Right hindlimb (tissue), 1 donor: ENCODE measurements around the gene TAC3.
"Not testable (repeated sequence)": the region's sequence is repeated elsewhere in the genome, so short reads cannot be mapped to it uniquely, and the experiment has no call there.

ENCODE experiments used
- DNase-seq: peaks from one replicate; pipeline ENCODE4 v3.0.0-alpha.2; 2018

Gene TAC3

GRCh38 chr12:57016348-57016747, at the start of gene TAC3:
TSS of gene TAC3 (minus strand) at chr12:57016529. CDS start at chr12:57015797, 732 bp downstream.
- no peak for DNase-seq

GRCh38 chr12:57063991-57064685, 47.8 kb upstream of the TAC3 start:
- DNase-seq = no peak

GRCh38 chr12:57058454-57058853, 42.1 kb upstream of the TAC3 start:
- DNase-seq = no peak

- DNase-seq = no peak
These were observed 40.9 kb upstream of the TAC3 start for GRCh38 chr12:57057067-57057751.

GRCh38 chr12:57055824-57056223, 39.5 kb upstream of the TAC3 start:
- DNase-seq = no peak

GRCh38 chr12:57053901-57054300, 37.6 kb upstream of the TAC3 start:
- DNase-seq = not testable (repeated sequence)

GRCh38 chr12:57053146-57053545, 36.8 kb upstream of the TAC3 start:
- DNase-seq = not testable (repeated sequence)

GRCh38 chr12:57051011-57051410, 34.7 kb upstream of the TAC3 start:
- DNase-seq = no peak

GRCh38 chr12:57049890-57050289, 33.6 kb upstream of the TAC3 start, which contains the start of gene MYO1A:
TSS of gene MYO1A (minus strand) at chr12:57050129. CDS start at chr12:57048323, 1,806 bp downstream.
- no peak for DNase-seq

- DNase-seq = no peak
These were observed 32.8 kb upstream of the TAC3 start for GRCh38 chr12:57049119-57049446.

- DNase-seq = no peak
These were observed 32.2 kb upstream of the TAC3 start for GRCh38 chr12:57048423-57049118.

GRCh38 chr12:57047981-57048380, 31.7 kb upstream of the TAC3 start:
- no peak for DNase-seq

- DNase-seq = no peak
These were observed 30.9 kb upstream of the TAC3 start for GRCh38 chr12:57046947-57047890.

- peak; percentile 33 for DNase-seq
These were observed 29.9 kb upstream of the TAC3 start for GRCh38 chr12:57046086-57046791.

- DNase-seq = no peak
These were observed 28.6 kb upstream of the TAC3 start for GRCh38 chr12:57044889-57045288.

GRCh38 chr12:57044468-57044867, 28.1 kb upstream of the TAC3 start:
- DNase-seq = no peak

GRCh38 chr12:57042695-57043094, 26.4 kb upstream of the TAC3 start:
- DNase-seq = no peak

GRCh38 chr12:57040750-57041149, 24.4 kb upstream of the TAC3 start:
- DNase-seq = no peak

- no peak for DNase-seq
These were observed 23.9 kb upstream of the TAC3 start for GRCh38 chr12:57040211-57040610.

GRCh38 chr12:57039016-57039798, 22.9 kb upstream of the TAC3 start:
- DNase-seq = no peak

GRCh38 chr12:57037264-57037663, 20.9 kb upstream of the TAC3 start:
- DNase-seq = no peak
